HG03135 (cell line): ENCODE data around the gene CDH23.

Source experiments
- ATAC-seq: cut with Tn5 transposase; IDR thresholded peaks from one replicate; pipeline ENCODE4 v1.9.1; 2021; ENCODE audit warnings: mild to moderate bottlenecking, moderate library complexity; ENCODE audit not compliant: unreplicated experiment

The CDH23 gene

GRCh38 chr10:71480662-71481061, 83.9 kb downstream of the CDH23 start:
- no peak for ATAC-seq

DNA sequence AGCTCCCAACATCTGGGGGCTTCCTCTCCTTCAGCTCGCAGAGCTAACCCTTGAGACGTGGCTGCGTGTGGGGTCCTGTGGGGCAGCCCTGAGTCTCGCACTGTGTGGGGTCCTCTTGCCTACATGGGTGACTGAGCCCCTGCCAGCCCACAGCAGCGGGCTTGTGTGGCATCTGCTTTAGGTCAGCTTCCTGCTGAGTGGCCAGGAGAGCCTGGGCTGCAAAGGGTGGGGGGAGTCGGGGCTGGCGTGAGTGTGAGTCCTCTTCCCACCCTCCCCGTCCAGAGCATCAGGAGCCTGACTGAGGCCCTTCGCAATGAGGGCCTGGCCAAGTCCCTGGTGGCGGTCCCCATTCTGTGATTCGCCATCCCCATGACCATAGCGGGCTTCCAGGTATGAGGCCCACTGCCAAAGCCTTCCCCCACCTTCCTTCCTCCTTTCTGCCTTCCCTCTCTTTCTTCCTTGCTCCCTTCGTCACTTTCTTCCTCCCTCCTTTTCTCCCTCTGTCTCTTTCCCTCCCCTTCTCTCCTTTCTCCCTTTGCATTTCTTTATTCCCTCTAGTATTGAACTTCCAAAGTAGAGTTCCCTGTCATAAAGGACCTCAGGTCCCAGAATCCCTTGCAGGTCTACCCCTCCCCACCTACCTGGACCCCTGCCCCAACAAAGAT, 85.2 kb downstream of the CDH23 start:
- no peak for ATAC-seq

GRCh38 chr10:71482620-71483019, 85.9 kb downstream of the CDH23 start:
- no peak for ATAC-seq

GRCh38 chr10:71483135-71483534, 86.4 kb downstream of the CDH23 start:
- ATAC-seq, result no peak

DNA sequence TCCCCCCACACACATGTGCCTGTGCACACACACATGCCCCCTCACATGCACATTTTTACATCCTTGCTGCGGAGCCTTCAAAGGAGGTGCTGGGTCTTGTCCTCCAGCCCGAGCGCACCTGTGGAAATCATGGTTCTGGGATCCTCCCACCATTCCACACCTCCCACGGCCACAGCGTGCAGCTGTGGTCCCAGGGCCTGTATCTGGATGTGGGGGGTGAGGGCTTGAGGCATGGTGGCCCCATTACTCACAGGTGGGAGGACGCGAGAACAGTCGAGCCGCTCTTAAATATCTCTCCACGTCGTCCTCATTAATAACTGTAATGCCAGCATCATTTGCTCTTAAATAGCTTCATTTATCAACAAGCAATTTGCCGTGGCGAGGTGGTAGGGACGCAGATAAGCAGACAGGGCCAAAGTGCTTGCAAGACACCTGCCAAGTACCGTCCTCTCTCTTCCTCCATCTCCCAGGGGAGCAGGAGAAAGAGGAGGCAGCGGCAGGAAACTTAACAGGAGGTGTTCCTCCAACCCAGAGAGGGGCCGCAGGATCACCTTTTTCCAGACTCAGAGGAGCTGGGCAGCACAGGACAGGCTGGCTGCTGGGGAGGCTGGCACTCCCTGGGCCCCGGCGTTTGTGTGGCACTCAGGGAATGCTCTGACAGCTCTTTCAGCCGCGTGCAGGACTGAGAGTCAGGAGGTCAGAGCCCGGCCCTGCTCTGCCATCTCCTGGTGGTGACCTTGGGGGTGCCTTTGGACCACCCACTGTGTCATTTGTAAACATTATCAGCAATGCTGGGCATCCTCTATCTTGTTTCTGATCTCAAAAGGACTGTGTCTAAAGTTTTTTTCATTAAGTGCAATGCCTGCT, 87.4 kb downstream of the CDH23 start:
- no peak for ATAC-seq

DNA sequence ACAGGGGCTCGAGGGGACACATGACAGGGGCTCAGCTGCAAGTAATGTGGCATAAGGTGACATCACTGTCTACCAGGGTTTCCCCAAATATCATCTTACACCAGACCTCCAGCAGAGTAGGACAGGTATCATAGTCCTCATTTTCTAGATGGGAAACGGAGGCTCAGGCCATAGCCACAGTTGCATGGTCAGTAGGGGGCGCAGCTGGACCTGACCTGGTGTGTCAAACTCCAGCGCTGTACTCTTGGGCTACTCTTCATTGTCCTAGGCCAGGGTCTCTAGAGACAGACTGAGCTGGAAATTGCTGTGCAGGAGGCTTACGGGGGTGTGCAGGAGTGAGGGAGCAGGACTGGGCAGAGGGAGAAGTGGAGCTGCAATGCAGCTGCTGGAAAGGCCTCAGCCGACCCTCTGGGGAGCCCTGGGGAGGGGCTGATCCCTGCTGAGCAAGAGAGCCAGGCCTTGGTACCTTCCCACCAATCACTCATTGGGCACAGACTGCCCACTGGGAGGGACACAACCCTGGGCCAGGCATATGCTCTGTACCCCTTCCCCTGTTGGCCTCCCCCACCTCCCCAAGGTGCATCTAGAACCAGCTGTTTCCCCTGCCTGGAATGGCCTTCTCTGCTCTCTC, 89.9 kb downstream of the CDH23 start:
- no peak for ATAC-seq

- no peak for ATAC-seq
Observed at GRCh38 chr10:71487726-71488125, 91.0 kb downstream of the CDH23 start.

DNA sequence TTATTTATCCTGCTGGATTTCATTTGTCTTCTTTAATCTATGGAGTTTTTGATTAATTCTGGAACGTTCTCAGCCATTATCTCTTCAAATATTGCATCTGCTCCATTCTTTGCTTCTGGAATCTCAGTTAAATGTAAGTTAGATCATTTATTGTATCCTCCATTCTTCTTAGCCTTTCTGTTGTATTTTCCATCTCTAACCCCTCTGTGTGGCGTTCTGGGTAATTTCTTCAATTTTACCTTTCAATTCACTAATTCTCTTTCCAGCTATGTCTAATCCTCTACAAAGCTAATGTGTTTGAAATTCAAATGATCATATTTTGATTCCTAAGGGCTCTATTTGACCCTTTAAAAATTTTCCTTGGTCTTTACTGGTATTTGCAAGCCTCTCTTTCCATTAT, 92.4 kb downstream of the CDH23 start:
- ATAC-seq, result no peak

DNA sequence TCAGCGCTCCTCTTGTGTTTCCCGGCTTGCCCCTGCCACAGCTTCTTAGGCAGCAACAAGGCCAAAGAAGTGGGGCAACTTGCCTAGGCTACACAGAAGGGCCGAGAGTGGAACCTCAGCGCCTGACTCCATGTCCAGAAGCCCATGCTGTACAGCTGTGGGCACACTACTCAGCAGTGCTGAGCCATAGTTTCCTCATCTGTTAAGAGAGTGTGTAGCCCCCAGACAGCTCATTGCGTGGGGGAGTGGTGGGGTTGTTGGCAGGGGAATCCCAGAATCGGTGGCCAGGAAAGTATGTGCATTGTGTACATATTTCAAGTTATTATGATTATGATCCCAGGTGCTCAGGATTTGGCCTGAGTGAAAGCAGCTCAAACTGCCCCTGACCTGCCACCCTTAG, 96.2 kb downstream of the CDH23 start:
- ATAC-seq, result no peak

GRCh38 chr10:71493741-71494140, 97.0 kb downstream of the CDH23 start:
- ATAC-seq, result no peak

GRCh38 chr10:71494476-71494875, 97.8 kb downstream of the CDH23 start:
- ATAC-seq, result no peak

DNA sequence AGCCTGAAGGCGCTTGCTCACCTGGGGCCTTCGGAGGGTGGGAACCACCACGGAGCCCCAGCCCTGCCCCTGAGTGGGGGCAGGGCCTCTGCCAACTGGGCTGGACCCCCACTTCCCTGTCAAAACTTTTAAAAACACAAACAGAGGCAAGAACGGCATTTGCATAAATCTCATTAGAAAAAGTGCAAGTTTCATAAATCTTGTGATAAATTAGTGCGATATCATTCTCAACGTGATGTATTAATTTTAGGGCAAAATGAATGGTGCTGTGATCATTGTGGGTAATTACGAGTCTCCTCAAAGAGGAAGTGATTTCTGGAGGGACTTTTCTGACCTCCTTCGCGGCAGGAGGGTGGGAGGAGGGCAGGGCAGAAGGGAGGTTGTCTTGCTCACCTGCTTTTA, 98.3 kb downstream of the CDH23 start:
- no peak for ATAC-seq

DNA sequence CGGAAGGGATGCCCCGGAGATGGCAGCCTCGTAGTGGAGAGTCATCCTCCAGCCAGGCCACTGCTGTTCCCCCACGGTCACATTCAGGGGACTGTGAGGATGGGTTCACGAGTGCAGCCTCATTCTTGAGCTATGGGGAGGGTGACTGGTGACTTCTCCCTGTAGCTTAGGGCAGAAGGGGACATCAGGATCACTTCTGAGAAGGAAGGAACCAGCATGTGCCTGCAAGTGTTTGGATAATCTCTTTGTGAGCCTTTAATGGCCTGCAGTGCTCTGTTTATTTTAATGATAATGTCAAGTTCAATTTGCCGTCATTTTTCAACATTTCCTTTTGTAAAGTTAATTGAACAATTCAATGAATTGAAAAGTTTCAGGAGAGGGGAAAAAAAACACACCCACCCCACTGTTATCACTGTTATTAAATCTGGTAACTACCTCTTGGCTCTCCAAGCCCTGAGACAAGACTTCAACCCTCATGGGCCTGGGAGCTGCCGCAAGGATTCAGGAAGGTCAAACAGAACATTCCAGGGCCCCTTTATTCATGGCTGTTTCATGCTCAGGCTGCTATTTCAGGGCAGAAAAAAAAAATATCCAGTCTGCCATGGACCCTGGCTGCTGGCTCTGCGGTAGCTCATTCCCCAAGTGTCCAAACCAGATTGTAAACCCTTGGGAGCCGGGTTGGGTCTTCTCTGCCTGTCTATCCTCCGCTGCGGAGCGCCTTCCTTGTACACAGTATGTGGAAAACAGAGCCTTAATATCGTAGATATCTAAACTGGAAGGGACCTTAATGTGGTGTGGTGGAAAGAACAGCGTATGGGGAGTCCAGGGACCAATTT, 100.4 kb downstream of the CDH23 start:
- ATAC-seq, result no peak

DNA sequence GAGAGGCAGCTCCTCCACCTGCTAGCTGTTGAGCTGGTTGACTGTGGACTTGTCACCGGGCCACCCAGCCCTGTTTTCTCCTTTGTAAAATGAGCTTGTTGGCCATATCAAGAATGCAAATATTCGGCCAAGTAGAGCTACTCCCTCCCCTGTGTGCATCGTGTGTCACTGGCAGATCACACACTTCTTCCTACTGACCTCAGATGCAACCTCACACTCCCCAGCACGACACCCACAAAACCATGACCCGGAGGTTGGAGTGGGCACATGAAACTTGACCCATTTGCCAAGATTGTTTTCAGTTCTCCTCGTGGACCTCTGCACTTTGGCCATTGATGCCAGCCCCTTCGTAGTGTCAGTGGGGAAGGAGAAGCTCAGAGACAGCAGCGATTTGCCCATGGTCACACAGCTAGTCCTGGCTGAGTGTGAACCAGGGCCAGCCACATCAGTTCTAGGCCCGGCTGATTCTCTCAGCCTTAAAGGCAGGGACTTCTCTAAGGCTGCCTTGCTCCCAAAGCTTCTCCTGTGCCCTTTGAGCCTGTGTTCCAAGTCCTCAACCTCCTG, 101.1 kb downstream of the CDH23 start:
- ATAC-seq, result no peak

DNA sequence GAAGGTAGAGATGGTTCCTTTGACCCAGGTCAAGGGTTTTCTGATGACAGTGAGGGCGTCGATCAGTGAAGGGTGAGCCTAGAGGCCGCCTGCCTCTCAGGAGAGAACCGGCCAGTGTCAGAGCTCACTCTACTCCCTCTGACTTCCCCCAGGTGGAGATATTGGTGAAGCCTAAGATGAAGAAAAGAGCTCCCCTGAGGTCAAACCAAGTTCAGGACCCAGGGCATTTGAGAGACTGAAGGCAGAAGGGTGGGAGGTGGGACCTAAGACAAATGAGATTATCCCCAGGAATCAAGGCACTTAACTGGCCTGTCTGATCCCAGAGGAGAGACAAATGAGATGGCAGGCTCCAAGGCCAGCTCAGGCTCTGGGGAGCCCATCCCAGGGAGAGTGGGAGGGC, 104.7 kb downstream of the CDH23 start:
- no peak for ATAC-seq

GRCh38 chr10:71502190-71502589, 105.5 kb downstream of the CDH23 start:
- no peak for ATAC-seq

GRCh38 chr10:71502851-71503250, 106.1 kb downstream of the CDH23 start:
- no peak for ATAC-seq

DNA sequence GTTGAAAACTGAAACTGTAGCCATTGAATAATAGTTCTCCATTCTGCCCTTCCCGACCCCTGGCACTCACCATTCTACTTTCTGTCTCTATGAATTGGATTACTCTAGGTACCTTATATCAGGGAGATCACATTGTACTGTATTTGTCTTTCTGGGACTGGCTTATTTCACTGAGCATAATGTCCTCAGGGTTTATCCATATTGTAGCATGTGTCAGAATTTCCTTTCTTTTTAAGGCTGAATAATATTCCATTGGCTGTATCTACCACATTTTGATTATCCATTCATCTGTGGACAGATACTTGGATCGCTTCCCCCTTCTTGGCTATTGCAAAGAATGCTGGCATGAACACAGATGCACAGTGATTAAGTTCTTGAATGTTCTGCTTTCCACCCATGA, 107.4 kb downstream of the CDH23 start:
- no peak for ATAC-seq

GRCh38 chr10:71504570-71504969, 107.8 kb downstream of the CDH23 start:
- ATAC-seq, result no peak

- no peak for ATAC-seq
Observed at GRCh38 chr10:71505862-71506261, 109.1 kb downstream of the CDH23 start.

- ATAC-seq, result no peak
Observed at GRCh38 chr10:71509444-71509843, 112.7 kb downstream of the CDH23 start.
